Caco-2 (cell line): Measurements from ENCODE around the gene TBC1D17. TPM values are rescaled to one million over a fixed set of nuclear protein-coding genes. Genes with fewer than 3 reads are reported as not detected.
A peak's percentile ranks its signal among the peaks of the same experiment; 100 is the strongest.

ENCODE experiments used
- BruUV-seq: library from RNA; stranded (reverse); fragments of 400-500 nt; replicated peaks from 2 replicates; lab custom pipeline; 2021; lab: Mats Ljungman, UMichigan
- CTCF ChIA-PET: fragments of 300-600 bp; sonication (Branson Sonifier 250); formaldehyde crosslinking; loops from one replicate; lab custom pipeline; 2022; ENCODE audit warnings: antibody characterized with exemption; lab: Charles Lee
- POLR2A ChIA-PET: fragments of 300-600 bp; sonication (Branson Sonifier 250); formaldehyde crosslinking; loops from one replicate; lab custom pipeline; 2022; ENCODE audit warnings: antibody characterized with exemption; lab: Charles Lee
- DNase-seq, 2 experiments: peaks; one replicate each; pipeline versions ENCODE4 v3.0.0 to v3.0.0-alpha.2; 2020 to 2022
- H3K27me3 ChIP-seq: replicated peaks from 2 replicates; pipeline ENCODE4 v1.6.0; 2011; ENCODE audit warnings: low read length; ENCODE audit not compliant: control insufficient read depth, insufficient read depth
- H3K36me3 ChIP-seq: 2 replicates; pipeline ENCODE4 v1.5.1; 2011; ENCODE audit warnings: low read length; ENCODE audit not compliant: control insufficient read depth, insufficient read depth
- H3K4me1 ChIP-seq: fragments of 250-450 bp; sonication (Bioruptor Pico); 2 replicates; pipeline ENCODE4 v1.5.1; 2020; ENCODE audit warnings: mild to moderate bottlenecking
- H3K4me3 ChIP-seq: 2 replicates; pipeline ENCODE4 v1.5.1; 2011; ENCODE audit warnings: low read depth, mild to moderate bottlenecking, control low read depth, low read length
- H3K9me3 ChIP-seq: fragments of 250-450 bp; sonication (Bioruptor Pico); 2 replicates; pipeline ENCODE4 v1.5.1; 2020; ENCODE audit warnings: mild to moderate bottlenecking, moderate library complexity
- H3K27ac Mint-ChIP-seq: one replicate; pipeline ENCODE4 v1.8.0; 2022; ENCODE audit warnings: mixed read lengths; ENCODE audit not compliant: unreplicated experiment
- H3K27me3 Mint-ChIP-seq: one replicate; pipeline ENCODE4 v1.8.0; 2022; ENCODE audit warnings: mixed read lengths; ENCODE audit not compliant: insufficient read depth, unreplicated experiment
- H3K36me3 Mint-ChIP-seq: one replicate; pipeline ENCODE4 v1.8.0; 2022; ENCODE audit warnings: mild to moderate bottlenecking, mixed read lengths; ENCODE audit not compliant: insufficient read depth, unreplicated experiment
- H3K4me1 Mint-ChIP-seq: one replicate; pipeline ENCODE4 v1.8.0; 2022; ENCODE audit warnings: low read depth, mixed read lengths; ENCODE audit not compliant: unreplicated experiment
- H3K4me3 Mint-ChIP-seq: one replicate; pipeline ENCODE4 v1.8.0; 2022; ENCODE audit warnings: mild to moderate bottlenecking, moderate library complexity, mixed read lengths; ENCODE audit not compliant: unreplicated experiment
- H3K9me3 Mint-ChIP-seq: one replicate; pipeline ENCODE4 v1.8.0; 2022; ENCODE audit warnings: mixed read lengths; ENCODE audit not compliant: unreplicated experiment
- intact Hi-C: fragments of 100-400 bp; cut with micrococcal nuclease; formaldehyde crosslinking; loops from one replicate; pipeline ENCODE4 v1.10.0; 2022; ENCODE audit not compliant: unreplicated experiment
- total RNA-seq: library from RNA; stranded (reverse); gene quantifications from 2 replicates; pipeline ENCODE4 v1.2.3, GENCODE V29; 2022
- TF ChIP-seq, protein P1 (sequence below), 2 experiments: fragments of 200-600 bp in 1 of 2; IDR thresholded peaks; 1 replicate in 1 of 2; 2 replicates in 1 of 2; pipeline versions ENCODE4 v1.5.1 to v1.8.0; 2011 to 2022; ENCODE audit warnings: antibody characterized with exemption in 1 of 2, control low read depth in 1 of 2, inconsistent platforms in 1 of 2, low read depth in 1 of 2, low read length in 1 of 2, mild to moderate bottlenecking in 1 of 2, moderate library complexity in 1 of 2; ENCODE audit not compliant: insufficient read depth in 1 of 2, severe bottlenecking in 1 of 2, unreplicated experiment in 1 of 2

Gene TBC1D17
- total RNA-seq, 1 experiment from 2014 or later: 55.3 TPM

GRCh38 chr19:49855277-49855675, 22.2 kb upstream of the TBC1D17 start:
- no peak overlapping the region for H3K4me3 ChIP-seq
- Mint-ChIP-seq H3K4me3 (peak overlapping the region; percentile 40), H3K36me3 (peaks cover 80% of the 10 kb centered on the region), H3K27me3 (no peaks in the 10 kb centered on the region), H3K9me3 (no peaks in the 10 kb centered on the region), H3K4me1 (peaks cover 10% of the 10 kb centered on the region), H3K27ac (peak overlapping the region; percentile 37)
- TF ChIP-seq, protein P1, sequence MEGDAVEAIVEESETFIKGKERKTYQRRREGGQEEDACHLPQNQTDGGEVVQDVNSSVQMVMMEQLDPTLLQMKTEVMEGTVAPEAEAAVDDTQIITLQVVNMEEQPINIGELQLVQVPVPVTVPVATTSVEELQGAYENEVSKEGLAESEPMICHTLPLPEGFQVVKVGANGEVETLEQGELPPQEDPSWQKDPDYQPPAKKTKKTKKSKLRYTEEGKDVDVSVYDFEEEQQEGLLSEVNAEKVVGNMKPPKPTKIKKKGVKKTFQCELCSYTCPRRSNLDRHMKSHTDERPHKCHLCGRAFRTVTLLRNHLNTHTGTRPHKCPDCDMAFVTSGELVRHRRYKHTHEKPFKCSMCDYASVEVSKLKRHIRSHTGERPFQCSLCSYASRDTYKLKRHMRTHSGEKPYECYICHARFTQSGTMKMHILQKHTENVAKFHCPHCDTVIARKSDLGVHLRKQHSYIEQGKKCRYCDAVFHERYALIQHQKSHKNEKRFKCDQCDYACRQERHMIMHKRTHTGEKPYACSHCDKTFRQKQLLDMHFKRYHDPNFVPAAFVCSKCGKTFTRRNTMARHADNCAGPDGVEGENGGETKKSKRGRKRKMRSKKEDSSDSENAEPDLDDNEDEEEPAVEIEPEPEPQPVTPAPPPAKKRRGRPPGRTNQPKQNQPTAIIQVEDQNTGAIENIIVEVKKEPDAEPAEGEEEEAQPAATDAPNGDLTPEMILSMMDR (IDR thresholded peaks at IDR 0.05; ENCODE audit: insufficient read depth in 1 of 2, low read depth in 1 of 2, low read length in 1 of 2, severe bottlenecking in 1 of 2, unreplicated experiment in 1 of 2): no peak
- no peaks in the 10 kb centered on the region for H3K9me3 ChIP-seq
- H3K36me3 ChIP-seq: peaks cover 13% of the 10 kb centered on the region
- no TSS peak for BruUV-seq
- DNase-seq: no peak
- H3K4me1 ChIP-seq: peaks cover 9% of the 10 kb centered on the region; the same call in 1 of the 2 replicates
- ChIA-PET POLR2A (interaction anchor here (1.1 kb wide), 1 partner anchor 22 kb away, joined by 3 read pairs; the partner anchor contains the start of genes AKT1S1 and TBC1D17), CTCF (no interaction called here)
- intact Hi-C loops: no loop called here
- H3K27me3 ChIP-seq: no peaks in the 10 kb centered on the region

DNA sequence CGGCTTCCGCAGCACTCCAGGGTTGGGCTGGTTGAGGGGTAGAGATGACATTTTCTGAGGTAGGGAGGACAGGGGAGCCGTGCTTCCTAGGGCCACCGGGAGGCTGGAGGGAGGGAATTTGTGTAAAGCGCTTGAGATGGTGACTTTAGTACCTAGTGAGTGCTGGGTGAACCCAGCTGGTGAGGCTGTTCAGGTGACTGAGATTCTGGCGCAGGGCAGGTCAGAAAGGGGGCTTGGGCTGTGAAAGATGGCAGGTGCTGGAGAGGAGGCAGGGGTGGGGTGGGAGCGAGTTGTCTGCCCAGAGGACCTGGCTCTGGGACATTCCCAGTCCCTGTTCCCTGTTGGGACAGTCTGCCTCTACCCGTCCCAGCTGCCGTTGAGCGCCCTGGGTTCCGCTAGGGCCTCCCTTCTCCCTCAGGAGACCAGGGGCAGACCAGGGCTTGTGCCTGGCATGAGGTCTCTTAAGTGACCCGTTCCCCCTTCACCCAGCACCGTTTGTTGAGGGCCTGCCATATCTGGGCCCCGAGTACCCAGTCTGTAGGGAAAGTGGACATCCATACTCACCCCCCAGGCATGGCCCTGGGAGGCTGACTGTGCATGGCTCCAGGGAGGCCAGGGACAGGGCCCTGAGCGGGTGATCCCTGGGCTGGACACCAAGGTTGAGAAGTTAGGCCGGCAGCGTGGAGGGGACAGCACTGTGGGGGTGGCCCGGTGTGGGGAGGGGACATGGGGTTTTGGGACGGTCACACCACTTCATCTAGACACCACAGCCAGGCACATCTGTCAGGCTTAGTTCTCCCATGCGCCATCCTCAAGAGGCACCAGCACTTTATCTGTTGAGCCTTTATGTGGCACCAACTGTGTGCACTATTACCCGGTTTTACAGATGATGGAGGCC, 21.6 kb upstream of the TBC1D17 start:
- Histone ChIP-seq H3K4me3 (no peak overlapping the region), H3K36me3 (peaks cover 13% of the 10 kb centered on the region), H3K27me3 (no peaks in the 10 kb centered on the region), H3K9me3 (no peaks in the 10 kb centered on the region), H3K4me1 (peaks cover 9% of the 10 kb centered on the region; the same call in 1 of the 2 replicates)
- peaks cover 10% of the 10 kb centered on the region for H3K4me1 Mint-ChIP-seq
- POLR2A ChIA-PET: no interaction called here
- TF ChIP-seq, protein P1 (IDR thresholded peaks at IDR 0.05; ENCODE audit: insufficient read depth in 1 of 2, low read depth in 1 of 2, low read length in 1 of 2, severe bottlenecking in 1 of 2, unreplicated experiment in 1 of 2): no peak
- H3K27ac Mint-ChIP-seq: peak overlapping the region; percentile 37
- peak overlapping the region; percentile 40 for H3K4me3 Mint-ChIP-seq
- peaks cover 80% of the 10 kb centered on the region for H3K36me3 Mint-ChIP-seq
- no peaks in the 10 kb centered on the region for H3K27me3 Mint-ChIP-seq
- no peaks in the 10 kb centered on the region for H3K9me3 Mint-ChIP-seq
- intact Hi-C loops: no loop called here
- CTCF ChIA-PET: no interaction called here
- DNase-seq: no peak
- no TSS peak for BruUV-seq

DNA sequence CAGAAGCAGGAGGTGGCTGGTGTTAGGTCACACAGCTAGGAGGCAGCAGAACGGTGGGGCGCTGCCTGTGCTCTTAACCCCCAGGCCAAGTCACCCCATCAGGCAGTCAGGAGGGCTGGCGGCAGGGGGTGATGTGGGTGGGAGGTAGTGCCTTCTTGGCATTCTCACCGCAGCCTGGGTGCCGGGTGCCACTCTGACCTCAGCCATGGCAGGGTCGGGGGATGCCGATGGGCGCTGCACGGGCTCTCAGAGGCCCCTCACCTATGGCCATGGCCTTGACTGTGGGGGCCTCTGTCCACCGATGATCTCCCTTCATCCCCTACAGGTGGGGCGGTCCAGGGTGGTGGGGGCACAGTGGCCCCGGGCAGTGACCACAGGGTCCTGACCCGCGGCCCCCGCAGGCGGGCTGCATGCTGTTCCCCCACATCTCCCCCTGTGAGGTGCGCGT, 20.9 kb upstream of the TBC1D17 start:
- no peak for DNase-seq
- peaks cover 84% of the 10 kb centered on the region for H3K36me3 Mint-ChIP-seq
- no TSS peak for BruUV-seq
- no peak overlapping the region for H3K4me3 Mint-ChIP-seq
- H3K36me3 ChIP-seq: peaks cover 13% of the 10 kb centered on the region
- H3K27me3 Mint-ChIP-seq: no peaks in the 10 kb centered on the region
- peaks cover 9% of the 10 kb centered on the region; the same call in 1 of the 2 replicates for H3K4me1 ChIP-seq
- peak overlapping the region; percentile 61 for H3K27ac Mint-ChIP-seq
- ChIA-PET CTCF (no interaction called here), POLR2A (no interaction called here)
- intact Hi-C loops: no loop called here
- H3K4me1 Mint-ChIP-seq: peaks cover 10% of the 10 kb centered on the region
- H3K27me3 ChIP-seq: no peaks in the 10 kb centered on the region
- H3K9me3 Mint-ChIP-seq: no peaks in the 10 kb centered on the region
- H3K4me3 ChIP-seq: no peak overlapping the region
- no peaks in the 10 kb centered on the region for H3K9me3 ChIP-seq
- TF ChIP-seq, protein P1 (IDR thresholded peaks at IDR 0.05; ENCODE audit: insufficient read depth in 1 of 2, low read depth in 1 of 2, low read length in 1 of 2, severe bottlenecking in 1 of 2, unreplicated experiment in 1 of 2): no peak
